GM12873 (cell line): Measurements from ENCODE around the gene TNFRSF12A.
A peak's percentile ranks its signal among the peaks of the same experiment; 100 is the strongest.

Experiments used
- CTCF ChIP-seq: IDR thresholded peaks from 2 replicates; pipeline ENCODE4 v1.5.1; 2012; ENCODE audit warnings: low read depth, mild to moderate bottlenecking, moderate library complexity, low read length, control low read depth; ENCODE audit not compliant: insufficient read depth; ENCODE audit errors: missing control alignments

Gene TNFRSF12A

GRCh38 chr16:3056336-3057180, 36.4 kb downstream of the TNFRSF12A start:
- no peak for TF ChIP-seq CTCF

- no peak for TF ChIP-seq CTCF
Measured at GRCh38 chr16:3057181-3058138, 37.3 kb downstream of the TNFRSF12A start.

GRCh38 chr16:3058139-3059030, 38.2 kb downstream of the TNFRSF12A start:
- TF ChIP-seq CTCF = peak; percentile 51

DNA sequence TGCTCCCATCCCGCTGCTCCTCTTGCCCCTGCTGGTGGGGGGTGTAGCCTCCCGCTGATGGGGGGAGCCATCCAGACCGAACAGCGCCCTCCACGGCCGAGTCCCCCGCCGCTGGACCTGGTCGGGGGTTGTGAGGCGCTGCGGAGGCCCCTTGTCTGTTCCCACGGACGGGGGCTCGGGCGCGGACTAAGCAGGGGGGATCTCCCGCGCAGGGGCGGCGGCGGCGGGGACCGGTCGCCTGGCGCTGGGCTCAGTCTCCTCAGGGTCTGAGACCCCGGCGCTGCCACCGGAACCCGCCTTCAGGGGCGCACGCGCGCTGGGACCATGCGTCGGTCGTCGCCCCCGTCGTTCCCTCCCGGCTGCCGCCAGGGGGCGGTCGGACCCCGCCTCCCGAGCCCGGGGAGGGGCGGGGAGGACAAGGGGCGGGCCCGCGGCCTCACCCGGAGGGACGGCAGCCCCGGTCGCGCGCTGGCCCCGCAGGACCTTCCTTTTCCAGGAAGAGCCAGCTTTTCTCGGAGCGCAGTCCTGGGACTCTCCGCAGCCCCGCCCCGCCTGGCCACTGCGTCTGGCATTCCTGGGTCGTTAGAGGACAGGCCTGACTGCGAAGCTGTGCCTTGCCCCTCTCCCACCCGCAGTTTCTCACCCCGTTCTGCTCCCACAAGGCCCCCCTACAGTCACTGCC, 39.0 kb downstream of the TNFRSF12A start:
- TF ChIP-seq CTCF = peak; percentile 77

GRCh38 chr16:3059723-3060242, 39.6 kb downstream of the TNFRSF12A start:
- no peak for TF ChIP-seq CTCF

GRCh38 chr16:3060339-3061127, 40.4 kb downstream of the TNFRSF12A start:
- TF ChIP-seq CTCF = no peak
